ENCODE data around the gene CASTOR1. TPM values are rescaled to one million over a fixed set of nuclear protein-coding genes. Genes with fewer than 3 reads are reported as not detected.

CASTOR1 gene
- total RNA-seq, 2 donors from 2014 or later, result 19.2 to 19.5 TPM

DNA sequence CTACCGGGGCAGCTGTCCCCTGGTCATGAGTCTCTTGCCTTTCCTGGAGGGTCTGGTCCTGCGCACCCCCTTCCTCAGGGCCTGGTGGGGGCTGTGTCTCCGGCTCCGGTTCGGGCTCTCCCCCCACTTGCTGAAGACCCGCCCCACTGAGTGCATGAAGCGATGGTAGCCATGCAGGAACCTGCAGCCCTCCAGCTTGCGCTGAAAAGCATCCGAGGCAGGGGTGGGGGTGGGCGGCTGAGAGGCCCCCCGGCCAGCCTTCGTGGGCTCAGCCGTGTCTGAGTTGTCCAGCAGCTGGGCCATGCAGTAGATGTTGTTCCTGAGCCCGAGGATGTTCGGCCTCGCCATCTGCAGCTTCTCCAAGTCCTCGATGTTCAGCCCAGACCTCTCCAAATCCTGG is 25.4 kb downstream of the CASTOR1 start:
- no peak overlapping the region for H3K9ac ChIP-seq (ENCODE audit: extremely low read depth, low read length, poor library complexity, severe bottlenecking)
- no peak overlapping the region for H3K27ac ChIP-seq (ENCODE audit: low read depth, low read length)
- Mint-ChIP-seq H3K4me1 (peaks cover 2% of the 10 kb centered on the region), H3K9me3 (no peaks in the 10 kb centered on the region), H3K27ac (no peak overlapping the region), H3K4me3 (no peak overlapping the region), H3K36me3 (ENCODE audit: low read depth) (no peaks in the 10 kb centered on the region), H3K27me3 (ENCODE audit: insufficient read depth) (peaks cover 9% of the 10 kb centered on the region)
- no peaks in the 10 kb centered on the region for H3K9me3 ChIP-seq (ENCODE audit: control insufficient read depth, low read length)
- TF ChIP-seq, protein P1, sequence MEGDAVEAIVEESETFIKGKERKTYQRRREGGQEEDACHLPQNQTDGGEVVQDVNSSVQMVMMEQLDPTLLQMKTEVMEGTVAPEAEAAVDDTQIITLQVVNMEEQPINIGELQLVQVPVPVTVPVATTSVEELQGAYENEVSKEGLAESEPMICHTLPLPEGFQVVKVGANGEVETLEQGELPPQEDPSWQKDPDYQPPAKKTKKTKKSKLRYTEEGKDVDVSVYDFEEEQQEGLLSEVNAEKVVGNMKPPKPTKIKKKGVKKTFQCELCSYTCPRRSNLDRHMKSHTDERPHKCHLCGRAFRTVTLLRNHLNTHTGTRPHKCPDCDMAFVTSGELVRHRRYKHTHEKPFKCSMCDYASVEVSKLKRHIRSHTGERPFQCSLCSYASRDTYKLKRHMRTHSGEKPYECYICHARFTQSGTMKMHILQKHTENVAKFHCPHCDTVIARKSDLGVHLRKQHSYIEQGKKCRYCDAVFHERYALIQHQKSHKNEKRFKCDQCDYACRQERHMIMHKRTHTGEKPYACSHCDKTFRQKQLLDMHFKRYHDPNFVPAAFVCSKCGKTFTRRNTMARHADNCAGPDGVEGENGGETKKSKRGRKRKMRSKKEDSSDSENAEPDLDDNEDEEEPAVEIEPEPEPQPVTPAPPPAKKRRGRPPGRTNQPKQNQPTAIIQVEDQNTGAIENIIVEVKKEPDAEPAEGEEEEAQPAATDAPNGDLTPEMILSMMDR (conservative IDR thresholded peaks at IDR 0.05), result no peak
- H3K27me3 ChIP-seq (ENCODE audit: control insufficient read depth, insufficient read depth, low read length, poor library complexity, severe bottlenecking), result no peaks in the 10 kb centered on the region
- no peaks in the 10 kb centered on the region for H3K4me1 ChIP-seq (ENCODE audit: control insufficient read depth, insufficient read depth, low read length)
- WGBS, 2 experiments (ENCODE audit: insufficient coverage in 1 of 2, insufficient read length in 1 of 2), result 89 to 93% methylated on average over 14 to 17 of the region's 17 CpGs
- no peak overlapping the region for H3K4me3 ChIP-seq (ENCODE audit: low read length)
- no peak for DNase-seq
- no peaks in the 10 kb centered on the region for H3K36me3 ChIP-seq (ENCODE audit: control insufficient read depth, insufficient read depth, low read length)

DNA sequence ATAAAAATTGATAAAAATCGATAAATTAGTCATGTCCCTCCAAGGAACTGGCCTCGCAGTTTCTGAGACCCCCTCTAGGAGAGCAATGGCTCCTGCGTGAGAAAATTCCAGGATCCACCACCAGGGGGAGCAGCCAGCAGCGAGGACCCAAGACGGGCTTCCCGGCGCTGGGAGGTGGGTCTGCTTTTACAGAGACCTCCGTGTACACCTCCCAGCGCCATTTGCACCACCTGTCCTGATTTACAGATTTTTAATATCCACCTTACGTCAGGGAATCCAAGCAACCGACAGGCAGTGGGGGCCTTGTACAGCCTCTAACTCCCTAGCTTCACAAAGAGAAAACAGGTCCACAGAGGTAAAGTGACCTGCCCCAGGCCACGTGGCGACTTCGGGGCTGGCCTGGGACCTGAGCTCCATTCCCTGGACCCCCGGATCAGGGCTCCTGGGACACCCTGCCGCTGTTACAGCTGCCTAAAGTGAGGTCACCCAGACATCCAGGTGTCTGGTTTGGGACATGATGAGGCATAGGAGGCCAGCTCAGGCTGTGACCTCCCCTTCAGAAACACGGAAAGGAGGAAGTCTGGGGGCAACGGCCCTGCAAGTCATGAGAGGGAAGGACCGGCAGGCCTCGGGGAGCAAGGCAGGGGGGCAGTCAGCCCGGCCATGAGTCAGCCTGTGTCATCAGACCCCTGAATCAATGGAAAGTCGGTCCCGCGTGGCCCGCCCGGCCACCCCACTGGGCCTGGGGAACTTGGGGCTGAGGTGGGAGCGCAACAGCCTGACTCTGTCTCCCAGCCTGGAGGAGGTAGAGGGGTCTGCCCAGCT is 26.2 kb downstream of the CASTOR1 start:
- Mint-ChIP-seq H3K27me3 (ENCODE audit: insufficient read depth) (peaks cover 9% of the 10 kb centered on the region), H3K36me3 (ENCODE audit: low read depth) (no peaks in the 10 kb centered on the region), H3K4me1 (peaks cover 4% of the 10 kb centered on the region), H3K4me3 (no peak overlapping the region), H3K27ac (no peak overlapping the region), H3K9me3 (no peaks in the 10 kb centered on the region)
- H3K27ac ChIP-seq (ENCODE audit: low read depth, low read length), result no peak overlapping the region
- no peaks in the 10 kb centered on the region for H3K4me1 ChIP-seq (ENCODE audit: control insufficient read depth, insufficient read depth, low read length)
- no peak overlapping the region for H3K4me3 ChIP-seq (ENCODE audit: low read length)
- TF ChIP-seq, protein P1 (conservative IDR thresholded peaks at IDR 0.05), result peak; percentile 99
- no peaks in the 10 kb centered on the region for H3K36me3 ChIP-seq (ENCODE audit: control insufficient read depth, insufficient read depth, low read length)
- H3K27me3 ChIP-seq (ENCODE audit: control insufficient read depth, insufficient read depth, low read length, poor library complexity, severe bottlenecking), result no peaks in the 10 kb centered on the region
- no peaks in the 10 kb centered on the region for H3K9me3 ChIP-seq (ENCODE audit: control insufficient read depth, low read length)
- 50 to 66% methylated on average over 10 to 27 of the region's 27 CpGs for WGBS, 2 experiments (ENCODE audit: insufficient coverage in 1 of 2, insufficient read length in 1 of 2)
- H3K9ac ChIP-seq (ENCODE audit: extremely low read depth, low read length, poor library complexity, severe bottlenecking), result no peak overlapping the region
- peak; percentile 95 for DNase-seq

DNA sequence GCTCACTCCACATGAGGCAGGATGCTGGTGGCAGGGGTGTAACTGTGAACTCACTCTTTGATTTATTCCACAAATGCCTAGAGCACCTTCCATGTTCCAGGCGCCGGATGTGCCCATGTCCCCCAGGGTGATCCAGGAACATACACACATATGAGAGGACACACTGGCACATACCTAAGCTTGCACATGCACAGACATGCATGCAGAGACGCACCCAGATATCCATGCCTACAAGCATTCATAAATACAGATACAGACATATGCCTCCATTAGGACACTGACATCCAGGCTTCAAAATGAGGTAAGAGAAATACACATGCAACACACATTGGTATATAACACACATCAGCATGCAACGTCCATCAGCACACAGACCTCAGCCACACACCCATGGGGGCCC is 27.2 kb downstream of the CASTOR1 start:
- peaks cover 6% of the 10 kb centered on the region for H3K4me1 Mint-ChIP-seq
- Histone ChIP-seq H3K27ac (ENCODE audit: low read depth, low read length) (no peak overlapping the region), H3K4me3 (ENCODE audit: low read length) (no peak overlapping the region), H3K36me3 (ENCODE audit: control insufficient read depth, insufficient read depth, low read length) (no peaks in the 10 kb centered on the region), H3K4me1 (ENCODE audit: control insufficient read depth, insufficient read depth, low read length) (no peaks in the 10 kb centered on the region), H3K9ac (ENCODE audit: extremely low read depth, low read length, poor library complexity, severe bottlenecking) (no peak overlapping the region), H3K27me3 (ENCODE audit: control insufficient read depth, insufficient read depth, low read length, poor library complexity, severe bottlenecking) (no peaks in the 10 kb centered on the region), H3K9me3 (ENCODE audit: control insufficient read depth, low read length) (no peaks in the 10 kb centered on the region)
- TF ChIP-seq, protein P1 (conservative IDR thresholded peaks at IDR 0.05), result no peak
- H3K9me3 Mint-ChIP-seq, result no peaks in the 10 kb centered on the region
- H3K27ac Mint-ChIP-seq, result no peak overlapping the region
- no peak for DNase-seq
- no peak overlapping the region for H3K4me3 Mint-ChIP-seq
- H3K27me3 Mint-ChIP-seq (ENCODE audit: insufficient read depth), result peaks cover 9% of the 10 kb centered on the region
- WGBS, 2 experiments (ENCODE audit: insufficient coverage in 1 of 2, insufficient read length in 1 of 2), result 82 to 87% methylated on average over 2 to 4 of the region's 4 CpGs
- H3K36me3 Mint-ChIP-seq (ENCODE audit: low read depth), result no peaks in the 10 kb centered on the region

All from endodermal cell (in vitro differentiated cells).